Calu3 (cell line): ENCODE data around the gene IFNGR1. TPM values are rescaled to one million over a fixed set of nuclear protein-coding genes. Genes with fewer than 3 reads are reported as not detected.

Experiments used
- BruUV-seq: library from RNA; stranded (reverse); fragments of 400-500 nt; replicated peaks from 2 replicates; lab custom pipeline; 2021; lab: Mats Ljungman, UMichigan
- CTCF ChIA-PET: fragments of 300-600 bp; sonication (Branson Sonifier 250); formaldehyde crosslinking; loops from one replicate; lab custom pipeline; 2022; ENCODE audit warnings: antibody characterized with exemption; lab: Charles Lee
- DNase-seq: peaks from one replicate; pipeline ENCODE4 v3.0.0; 2022
- H3K27ac Mint-ChIP-seq: one replicate; pipeline ENCODE4 v1.8.0; 2022; ENCODE audit warnings: mixed read lengths; ENCODE audit not compliant: unreplicated experiment
- H3K27me3 Mint-ChIP-seq: one replicate; pipeline ENCODE4 v1.8.0; 2022; ENCODE audit warnings: mixed read lengths; ENCODE audit not compliant: unreplicated experiment
- H3K36me3 Mint-ChIP-seq: one replicate; pipeline ENCODE4 v1.8.0; 2022; ENCODE audit warnings: mild to moderate bottlenecking, moderate library complexity, mixed read lengths; ENCODE audit not compliant: insufficient read depth, unreplicated experiment
- H3K4me1 Mint-ChIP-seq: one replicate; pipeline ENCODE4 v1.8.0; 2022; ENCODE audit warnings: mild to moderate bottlenecking, low read depth, mixed read lengths; ENCODE audit not compliant: unreplicated experiment
- H3K4me3 Mint-ChIP-seq: one replicate; pipeline ENCODE4 v1.8.0; 2022; ENCODE audit warnings: mild to moderate bottlenecking, low read depth, moderate library complexity, mixed read lengths; ENCODE audit not compliant: unreplicated experiment
- H3K9me3 Mint-ChIP-seq: one replicate; pipeline ENCODE4 v1.8.0; 2022; ENCODE audit warnings: low read depth, mixed read lengths; ENCODE audit not compliant: unreplicated experiment
- intact Hi-C: fragments of 100-400 bp; cut with micrococcal nuclease; formaldehyde crosslinking; loops from one replicate; pipeline ENCODE4 v1.10.0; 2022; ENCODE audit not compliant: unreplicated experiment
- total RNA-seq: library from RNA; stranded (reverse); gene quantifications from 2 replicates; pipeline ENCODE4 v1.2.3, GENCODE V29; 2022
- TF ChIP-seq, protein P1 (sequence below): fragments of 200-600 bp; IDR thresholded peaks from one replicate; pipeline ENCODE4 v1.8.0; 2022; ENCODE audit warnings: antibody characterized with exemption; ENCODE audit not compliant: unreplicated experiment

The IFNGR1 gene
- total RNA-seq, 1 experiment from 2014 or later, result 26.4 TPM

- TF ChIP-seq, protein P1, sequence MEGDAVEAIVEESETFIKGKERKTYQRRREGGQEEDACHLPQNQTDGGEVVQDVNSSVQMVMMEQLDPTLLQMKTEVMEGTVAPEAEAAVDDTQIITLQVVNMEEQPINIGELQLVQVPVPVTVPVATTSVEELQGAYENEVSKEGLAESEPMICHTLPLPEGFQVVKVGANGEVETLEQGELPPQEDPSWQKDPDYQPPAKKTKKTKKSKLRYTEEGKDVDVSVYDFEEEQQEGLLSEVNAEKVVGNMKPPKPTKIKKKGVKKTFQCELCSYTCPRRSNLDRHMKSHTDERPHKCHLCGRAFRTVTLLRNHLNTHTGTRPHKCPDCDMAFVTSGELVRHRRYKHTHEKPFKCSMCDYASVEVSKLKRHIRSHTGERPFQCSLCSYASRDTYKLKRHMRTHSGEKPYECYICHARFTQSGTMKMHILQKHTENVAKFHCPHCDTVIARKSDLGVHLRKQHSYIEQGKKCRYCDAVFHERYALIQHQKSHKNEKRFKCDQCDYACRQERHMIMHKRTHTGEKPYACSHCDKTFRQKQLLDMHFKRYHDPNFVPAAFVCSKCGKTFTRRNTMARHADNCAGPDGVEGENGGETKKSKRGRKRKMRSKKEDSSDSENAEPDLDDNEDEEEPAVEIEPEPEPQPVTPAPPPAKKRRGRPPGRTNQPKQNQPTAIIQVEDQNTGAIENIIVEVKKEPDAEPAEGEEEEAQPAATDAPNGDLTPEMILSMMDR, result peak; percentile 10
- Mint-ChIP-seq H3K4me3 (no peak overlapping the region), H3K4me1 (peaks cover 9% of the 10 kb centered on the region), H3K36me3 (no peaks in the 10 kb centered on the region), H3K27ac (no peak overlapping the region), H3K9me3 (peaks cover 4% of the 10 kb centered on the region), H3K27me3 (peaks cover 13% of the 10 kb centered on the region)
- CTCF ChIA-PET, result interaction anchor here (1.0 to 1.4 kb wide), 2 partner anchors 68 to 71 kb away, joined by 3 to 10 read pairs; no protein-coding TSS in a partner anchor
- BruUV-seq, result no TSS peak
- intact Hi-C loops, result no loop called here
- DNase-seq, result peak; percentile 9
Measured at GRCh38 chr6:137165375-137166246, 53.6 kb downstream of the IFNGR1 start.

DNA sequence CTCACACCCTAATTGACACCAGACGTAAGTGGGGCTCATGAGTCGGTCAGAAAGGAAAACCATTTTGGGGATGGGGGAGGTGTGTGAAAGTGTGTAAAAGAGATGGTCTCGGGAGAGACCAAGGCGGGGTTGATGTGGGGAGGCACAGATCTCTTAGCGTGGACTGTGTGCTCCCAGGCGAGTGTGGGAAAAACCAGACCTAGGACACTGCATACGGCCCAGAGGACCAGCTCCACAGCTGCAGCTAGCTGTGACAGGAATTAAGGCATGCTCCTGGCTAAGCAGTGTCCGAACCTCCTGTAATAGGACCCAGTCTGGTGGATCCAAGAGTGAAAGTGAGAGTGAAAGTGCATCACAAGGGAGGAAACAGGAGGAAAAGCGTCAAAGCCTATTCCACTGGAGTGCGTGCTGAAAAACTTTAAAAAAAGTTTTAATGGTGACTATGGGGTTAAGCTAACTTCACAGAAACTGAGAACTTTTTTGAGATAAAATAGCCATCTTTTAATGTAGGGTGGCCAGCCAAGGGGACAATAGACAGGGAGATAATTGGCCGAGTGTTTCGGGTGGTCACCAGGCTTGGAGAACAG, 55.4 kb downstream of the IFNGR1 start:
- Mint-ChIP-seq H3K4me1 (peaks cover 11% of the 10 kb centered on the region), H3K9me3 (peaks cover 7% of the 10 kb centered on the region), H3K4me3 (no peak overlapping the region), H3K27me3 (peaks cover 13% of the 10 kb centered on the region), H3K27ac (no peak overlapping the region), H3K36me3 (no peaks in the 10 kb centered on the region)
- TF ChIP-seq, protein P1, result no peak
- intact Hi-C loops, result no loop called here
- no TSS peak for BruUV-seq
- CTCF ChIA-PET, result no interaction called here
- no peak for DNase-seq

DNA sequence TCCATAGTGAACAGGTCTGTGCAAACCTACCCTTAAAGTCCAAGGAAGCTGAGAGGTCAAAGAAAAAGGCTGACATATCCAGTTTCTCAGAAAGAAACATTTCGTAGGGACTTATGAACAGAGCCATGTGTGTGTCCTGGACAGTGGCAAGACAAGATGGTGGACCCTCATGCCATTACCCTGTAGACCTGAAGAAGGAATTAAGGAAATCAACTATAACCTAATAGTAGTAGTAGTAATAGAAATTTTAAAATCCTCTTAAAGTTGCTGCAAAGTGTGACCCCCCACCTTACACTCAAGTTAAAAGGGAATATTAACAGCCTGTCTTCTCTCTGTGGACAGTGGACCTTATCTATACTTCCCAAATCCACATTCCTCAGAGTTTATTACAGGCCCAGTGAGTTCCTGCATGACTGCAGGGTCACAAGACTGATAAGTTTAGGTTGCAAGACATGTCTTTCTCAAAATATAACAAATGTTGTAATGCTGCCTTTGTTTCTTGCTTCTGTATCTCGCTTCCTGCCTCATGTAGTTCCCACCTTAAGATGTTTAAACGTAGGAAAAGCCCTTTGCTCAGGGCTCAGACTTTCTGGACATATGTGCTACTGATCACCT, 56.4 kb downstream of the IFNGR1 start:
- intact Hi-C loops, result no loop called here
- no peaks in the 10 kb centered on the region for H3K36me3 Mint-ChIP-seq

GRCh38 chr6:137161949-137162348, 57.2 kb downstream of the IFNGR1 start:
- H3K27ac Mint-ChIP-seq, result no peak overlapping the region
- BruUV-seq, result no TSS peak
- no peaks in the 10 kb centered on the region for H3K36me3 Mint-ChIP-seq
- no peak for DNase-seq
- intact Hi-C loops, result no loop called here
- TF ChIP-seq, protein P1, result no peak
- no peak overlapping the region for H3K4me3 Mint-ChIP-seq
- peaks cover 7% of the 10 kb centered on the region for H3K9me3 Mint-ChIP-seq
- peaks cover 13% of the 10 kb centered on the region for H3K27me3 Mint-ChIP-seq
- CTCF ChIA-PET, result no interaction called here
- peaks cover 11% of the 10 kb centered on the region for H3K4me1 Mint-ChIP-seq

More for the DNA sequence above, 56.4 kb downstream of the IFNGR1 start:
- peaks cover 7% of the 10 kb centered on the region for H3K9me3 Mint-ChIP-seq
- BruUV-seq, result no TSS peak
- peaks cover 13% of the 10 kb centered on the region for H3K27me3 Mint-ChIP-seq
- H3K27ac Mint-ChIP-seq, result no peak overlapping the region
- no peak for DNase-seq
- TF ChIP-seq, protein P1, result no peak
- peaks cover 11% of the 10 kb centered on the region for H3K4me1 Mint-ChIP-seq
- H3K4me3 Mint-ChIP-seq, result no peak overlapping the region
- CTCF ChIA-PET, result no interaction called here
